ENCODE results near the gene P3H2. TPM values are rescaled to one million over a fixed set of nuclear protein-coding genes. Genes with fewer than 3 reads are reported as not detected.

Gene P3H2
- total and polyA plus RNA-seq, 9 of the 15 experiments (the other 6 are each of a cell fraction or from before 2014, with no cell fraction given), result 0.04 to 0.26 (median 0.22) TPM; not detected in 6

- TF ChIP-seq, protein P1, sequence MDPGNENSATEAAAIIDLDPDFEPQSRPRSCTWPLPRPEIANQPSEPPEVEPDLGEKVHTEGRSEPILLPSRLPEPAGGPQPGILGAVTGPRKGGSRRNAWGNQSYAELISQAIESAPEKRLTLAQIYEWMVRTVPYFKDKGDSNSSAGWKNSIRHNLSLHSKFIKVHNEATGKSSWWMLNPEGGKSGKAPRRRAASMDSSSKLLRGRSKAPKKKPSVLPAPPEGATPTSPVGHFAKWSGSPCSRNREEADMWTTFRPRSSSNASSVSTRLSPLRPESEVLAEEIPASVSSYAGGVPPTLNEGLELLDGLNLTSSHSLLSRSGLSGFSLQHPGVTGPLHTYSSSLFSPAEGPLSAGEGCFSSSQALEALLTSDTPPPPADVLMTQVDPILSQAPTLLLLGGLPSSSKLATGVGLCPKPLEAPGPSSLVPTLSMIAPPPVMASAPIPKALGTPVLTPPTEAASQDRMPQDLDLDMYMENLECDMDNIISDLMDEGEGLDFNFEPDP (CRISPR knock-in tag; IDR thresholded peaks at IDR 0.05), result no peak
- TF ChIP-seq POLR2AphosphoS2 (IDR thresholded peaks at IDR 0.05; ENCODE audit: low read length), result no peak
Measured at GRCh38 chr3:189988854-189989253, 131.8 kb downstream of the P3H2 start (continued).

GRCh38 chr3:189988322-189988721, 132.4 kb downstream of the P3H2 start:
- no peaks in the 10 kb centered on the region for H3K27me3 ChIP-seq (ENCODE audit: control insufficient read depth in 2 of 2, insufficient read depth in 2 of 2, low read length in 2 of 2)
- no peak overlapping the region for H3K4me3 ChIP-seq
- H3K79me2 ChIP-seq (ENCODE audit: control insufficient read depth, insufficient read depth, low read length), result no peaks in the 10 kb centered on the region
- DNase-seq (ENCODE audit: extremely low read depth in 1 of 4, low spot score in 3 of 4) (no peak), FAIRE-seq (no peak), ATAC-seq (no peak)
- H2AFZ ChIP-seq (ENCODE audit: low read depth, low read length), result no peak overlapping the region
- H3K9me3 ChIP-seq (replicated peaks; ENCODE audit: control insufficient read depth, insufficient read depth, low read depth, low read length), result no peaks in the 10 kb centered on the region
- H3K4me2 ChIP-seq (ENCODE audit: insufficient read depth, low read length), result no peak overlapping the region
- TF ChIP-seq RBM39 (optimal IDR thresholded peaks at IDR 0.05; ENCODE audit: low read depth, low read length), result no peak
- TF ChIP-seq RUNX1 (IDR thresholded peaks at IDR 0.05; ENCODE audit: low read depth), result no peak
- TF ChIP-seq GABPA (tag; conservative IDR thresholded peaks at IDR 0.05; ENCODE audit: low read depth), result no peak
- TF ChIP-seq FOXJ3 (CRISPR knock-in tag; IDR thresholded peaks at IDR 0.05), result no peak
- no peak for TF ChIP-seq SUPT5H (IDR thresholded peaks at IDR 0.05)
- no peak for TF ChIP-seq MAFG (tag; conservative IDR thresholded peaks at IDR 0.05)
- TF ChIP-seq ZNF445 (CRISPR knock-in tag; IDR thresholded peaks at IDR 0.05; ENCODE audit: low read depth), result no peak
- TF ChIP-seq TRIM28 (IDR thresholded peaks at IDR 0.05), result no peak
- no peak for TF ChIP-seq ZNF408 (CRISPR knock-in tag; IDR thresholded peaks at IDR 0.05; ENCODE audit: low read depth)
- no peak for TF ChIP-seq ZNF311 (CRISPR knock-in tag; IDR thresholded peaks at IDR 0.05)
- TF ChIP-seq PHF8 (IDR thresholded peaks at IDR 0.05; ENCODE audit: borderline replicate concordance, low read length), result no peak
- TF ChIP-seq RB1 (IDR thresholded peaks at IDR 0.05; ENCODE audit: low read depth), result no peak
- TF ChIP-seq ZHX1 (conservative IDR thresholded peaks at IDR 0.05; ENCODE audit: low read length), result no peak
- no TSS peak for BruUV-seq (replicated peaks)
- no peaks in the 10 kb centered on the region for H3K36me3 ChIP-seq (ENCODE audit: control insufficient read depth, insufficient read depth, low read length)
- ChIA-PET POLR2A (no interaction called here), CTCF (ENCODE audit: low intra/inter-chr PET ratio) (no interaction called here)
- intact Hi-C loops (cut with micrococcal nuclease) (no loop called here), in situ Hi-C loops (cut with MboI) (no loop called here)
- H4K20me1 ChIP-seq (replicated peaks; ENCODE audit: control insufficient read depth, insufficient read depth, low read length), result no peaks in the 10 kb centered on the region
- 3% methylated on average over 3 of the region's 3 CpGs for WGBS (ENCODE audit: insufficient coverage, low coverage, missing lambda C conversion rate)
- H3K27ac ChIP-seq (ENCODE audit: extremely low read depth, low read depth, low read length), result no peak overlapping the region
- no peak overlapping the region for H3K9ac ChIP-seq (ENCODE audit: insufficient read depth in 1 of 2, low read depth in 2 of 2, low read length in 2 of 2)
- H3K4me1 ChIP-seq (replicated peaks in 1 of 2; ENCODE audit: control insufficient read depth in 2 of 2, insufficient read depth in 2 of 2, low read length in 2 of 2), result no peaks in the 10 kb centered on the region
- H3K9me1 ChIP-seq (ENCODE audit: control insufficient read depth, insufficient read depth, low read length), result no peaks in the 10 kb centered on the region
